ENCODE data around the gene SLC9A2. TPM values are rescaled to one million over a fixed set of nuclear protein-coding genes. Genes with fewer than 3 reads are reported as not detected.

SLC9A2 gene
- total and polyA plus RNA-seq, 10 donors = 0.02 to 0.20 TPM; not detected in 8

GRCh38 chr2:102736410-102737409 lies 117.4 kb downstream of the SLC9A2 start:
- TF ChIP-seq POLR2AphosphoS5 (IDR thresholded peaks at IDR 0.05) (peak; percentile 94 to 95 (median 95)), POLR2A (IDR thresholded peaks at IDR 0.05) (peak in 2 of 3 donors; percentile 68 to 85), CTCF (IDR thresholded peaks at IDR 0.05 in 8 of 11, conservative IDR thresholded peaks at IDR 0.05 in 3 of 11) (no peak)
- intact Hi-C loops (cut with DNase I; ENCODE audit: low total_unique reads) = no loop called here
- Histone ChIP-seq H3K9me3 (no peaks in the 10 kb centered on the region), H3K4me3 (peak overlapping the region; percentile 51 to 88 (median 80)), H3K27ac (peak overlapping the region; percentile 71 to 90 (median 82)), H3K4me1 (peaks cover 11 to 45% (median 26%) of the 10 kb centered on the region in 6 donors), H3K27me3 (replicated peaks in 1 of 7) (no peaks in the 10 kb centered on the region), H3K36me3 (peaks cover 0 to 11% (median 4%) of the 10 kb centered on the region in 6 donors)
- 0 to 2% (median 0%) methylated on average over 10 to 52 of the region's 52 CpGs for WGBS, 5 donors
- DNase-seq = peak; percentile 97

GRCh38 chr2:102737431-102737830 lies 118.1 kb downstream of the SLC9A2 start:
- intact Hi-C loops (cut with DNase I; ENCODE audit: low total_unique reads) = no loop called here
- 74 to 88% (median 79%) methylated on average over 1 of the region's 1 CpG for WGBS, 5 donors
- no peak for DNase-seq
- H3K4me1 ChIP-seq = peaks cover 11 to 45% (median 26%) of the 10 kb centered on the region in 6 donors
- peak overlapping the region in 3 of 8 donors; percentile 80 to 90 (median 88) for H3K27ac ChIP-seq
- H3K36me3 ChIP-seq = peaks cover 0 to 4% (median under 1%) of the 10 kb centered on the region in 6 donors
- no peaks in the 10 kb centered on the region for H3K27me3 ChIP-seq (replicated peaks in 1 of 7)
- H3K9me3 ChIP-seq = no peaks in the 10 kb centered on the region
- no peak for TF ChIP-seq CTCF (IDR thresholded peaks at IDR 0.05 in 8 of 11, conservative IDR thresholded peaks at IDR 0.05 in 3 of 11)
- TF ChIP-seq POLR2AphosphoS5 (IDR thresholded peaks at IDR 0.05) = no peak
- no peak for TF ChIP-seq POLR2A (IDR thresholded peaks at IDR 0.05)
- H3K4me3 ChIP-seq = peak overlapping the region in 7 of 8 donors; percentile 51 to 88 (median 80)

GRCh38 chr2:102743259-102743658 lies 123.9 kb downstream of the SLC9A2 start:
- Histone ChIP-seq H3K27ac (no peak overlapping the region), H3K27me3 (replicated peaks in 1 of 7) (no peaks in the 10 kb centered on the region), H3K4me3 (no peak overlapping the region), H3K9me3 (peaks cover 0 to 11% (median 3%) of the 10 kb centered on the region in 8 donors), H3K36me3 (no peaks in the 10 kb centered on the region), H3K4me1 (peaks cover 0 to under 1% (median 0%) of the 10 kb centered on the region in 6 donors)
- 93 to 98% (median 94%) methylated on average over 3 of the region's 3 CpGs for WGBS, 5 donors
- DNase-seq = no peak
- intact Hi-C loops (cut with DNase I; ENCODE audit: low total_unique reads) = no loop called here
- TF ChIP-seq POLR2AphosphoS5 (IDR thresholded peaks at IDR 0.05) (no peak), CTCF (IDR thresholded peaks at IDR 0.05 in 8 of 11, conservative IDR thresholded peaks at IDR 0.05 in 3 of 11) (no peak), POLR2A (IDR thresholded peaks at IDR 0.05) (no peak)

- H3K27ac ChIP-seq = no peak overlapping the region
- peaks cover 0 to 11% (median 3%) of the 10 kb centered on the region in 8 donors for H3K9me3 ChIP-seq
- peaks cover 0 to 7% (median 0%) of the 10 kb centered on the region in 6 donors for H3K4me1 ChIP-seq
- TF ChIP-seq POLR2A (IDR thresholded peaks at IDR 0.05) = no peak
- no peak for TF ChIP-seq POLR2AphosphoS5 (IDR thresholded peaks at IDR 0.05)
- TF ChIP-seq CTCF (IDR thresholded peaks at IDR 0.05 in 8 of 11, conservative IDR thresholded peaks at IDR 0.05 in 3 of 11) = no peak
- 92 to 97% (median 94%) methylated on average over 4 of the region's 4 CpGs for WGBS, 5 donors
- H3K4me3 ChIP-seq = no peak overlapping the region
- no peak for DNase-seq
- H3K36me3 ChIP-seq = no peaks in the 10 kb centered on the region
- no peaks in the 10 kb centered on the region for H3K27me3 ChIP-seq (replicated peaks in 1 of 7)
- intact Hi-C loops (cut with DNase I; ENCODE audit: low total_unique reads) = no loop called here
Observed at GRCh38 chr2:102748107-102748506, 128.8 kb downstream of the SLC9A2 start.
